ENCODE results near the gene SHISA8.

GRCh38 chr22:41892721-41893120 lies 22.2 kb downstream of the SHISA8 start:
- TF ChIP-seq POLR2A (IDR thresholded peaks at IDR 0.05) (no peak), CTCF (IDR thresholded peaks at IDR 0.05 in 8 of 11, conservative IDR thresholded peaks at IDR 0.05 in 3 of 11) (no peak), POLR2AphosphoS5 (IDR thresholded peaks at IDR 0.05) (no peak)

Data from spleen (tissue), 7 donors.